ENCODE measurements around the gene CDH23. TPM values are rescaled to one million over a fixed set of nuclear protein-coding genes. Genes with fewer than 3 reads are reported as not detected.

The CDH23 gene
- total RNA-seq, 1 experiment from 2014 or later = 0.02 TPM

GRCh38 chr10:71380841-71381240 lies 15.9 kb upstream of the CDH23 start:
- no peak overlapping the region for H3K4me3 ChIP-seq
- no peak for DNase-seq
- H3K27ac ChIP-seq = no peak overlapping the region
- no peaks in the 10 kb centered on the region for H3K9me3 ChIP-seq (replicated peaks)
- H3K36me3 ChIP-seq = no peaks in the 10 kb centered on the region
- no peaks in the 10 kb centered on the region for H3K4me1 ChIP-seq
- H3K27me3 ChIP-seq = no peaks in the 10 kb centered on the region; the same call in 1 of the 2 replicates

- Histone ChIP-seq H3K27ac (no peak overlapping the region), H3K27me3 (no peaks in the 10 kb centered on the region; the same call in 1 of the 2 replicates), H3K4me1 (no peaks in the 10 kb centered on the region), H3K4me3 (no peak overlapping the region), H3K36me3 (no peaks in the 10 kb centered on the region), H3K9me3 (replicated peaks) (no peaks in the 10 kb centered on the region)
- DNase-seq = no peak
Measured at GRCh38 chr10:71381611-71382010, 15.1 kb upstream of the CDH23 start.

DNA sequence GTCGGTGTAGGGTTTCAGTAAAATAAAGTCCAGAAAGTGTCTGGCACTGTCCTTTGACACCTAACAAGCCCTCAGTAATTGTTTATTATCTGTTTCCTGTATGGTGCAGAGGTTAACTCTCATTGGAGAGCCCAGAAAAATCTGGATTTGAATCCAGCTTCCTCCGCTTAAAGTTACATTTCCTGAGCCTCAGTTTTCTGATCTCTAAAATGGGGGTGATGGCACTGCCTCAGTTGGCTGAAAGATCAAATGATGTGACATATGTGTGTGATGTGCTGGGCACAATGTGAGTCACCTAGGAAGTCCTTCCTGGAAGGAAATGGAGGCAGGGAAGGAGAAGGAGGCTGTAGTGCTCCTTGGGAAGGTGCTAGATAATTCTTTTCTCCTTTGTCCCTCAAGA lies 14.7 kb upstream of the CDH23 start:
- H3K27me3 ChIP-seq = no peaks in the 10 kb centered on the region; the same call in 1 of the 2 replicates
- no peaks in the 10 kb centered on the region for H3K4me1 ChIP-seq
- no peak overlapping the region for H3K27ac ChIP-seq
- no peaks in the 10 kb centered on the region for H3K36me3 ChIP-seq
- no peak for DNase-seq
- H3K4me3 ChIP-seq = no peak overlapping the region
- H3K9me3 ChIP-seq (replicated peaks) = no peaks in the 10 kb centered on the region

DNA sequence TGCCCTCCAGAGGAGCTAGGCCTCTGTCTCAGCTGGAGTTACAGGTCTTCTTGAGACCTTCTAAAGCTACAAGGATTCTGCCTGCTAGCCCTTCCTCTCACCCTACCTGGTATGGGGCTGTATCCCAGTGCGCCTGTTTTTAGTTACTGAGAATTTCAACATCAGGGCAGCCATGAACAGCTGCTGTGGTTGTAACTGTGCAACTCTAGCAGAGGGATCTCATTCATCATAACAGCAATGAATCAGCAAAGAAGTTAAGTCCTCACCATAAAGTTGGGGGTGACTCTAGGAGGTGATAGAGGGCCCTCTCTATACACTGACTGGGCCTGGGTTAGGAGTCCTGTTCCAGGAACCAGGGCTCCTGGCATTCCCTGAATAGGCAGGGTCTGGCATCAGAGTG lies 14.0 kb upstream of the CDH23 start:
- Histone ChIP-seq H3K4me1 (no peaks in the 10 kb centered on the region), H3K27me3 (no peaks in the 10 kb centered on the region; the same call in 1 of the 2 replicates), H3K9me3 (replicated peaks) (no peaks in the 10 kb centered on the region), H3K4me3 (no peak overlapping the region), H3K27ac (no peak overlapping the region), H3K36me3 (no peaks in the 10 kb centered on the region)
- DNase-seq = peak in 1 of 2 experiments; percentile 5

GRCh38 chr10:71383972-71384687 lies 12.6 kb upstream of the CDH23 start:
- Histone ChIP-seq H3K9me3 (replicated peaks) (no peaks in the 10 kb centered on the region), H3K36me3 (no peaks in the 10 kb centered on the region), H3K4me1 (no peaks in the 10 kb centered on the region), H3K27ac (no peak overlapping the region), H3K27me3 (no peaks in the 10 kb centered on the region), H3K4me3 (no peak overlapping the region)
- peak; percentile 67 to 73 for DNase-seq

DNA sequence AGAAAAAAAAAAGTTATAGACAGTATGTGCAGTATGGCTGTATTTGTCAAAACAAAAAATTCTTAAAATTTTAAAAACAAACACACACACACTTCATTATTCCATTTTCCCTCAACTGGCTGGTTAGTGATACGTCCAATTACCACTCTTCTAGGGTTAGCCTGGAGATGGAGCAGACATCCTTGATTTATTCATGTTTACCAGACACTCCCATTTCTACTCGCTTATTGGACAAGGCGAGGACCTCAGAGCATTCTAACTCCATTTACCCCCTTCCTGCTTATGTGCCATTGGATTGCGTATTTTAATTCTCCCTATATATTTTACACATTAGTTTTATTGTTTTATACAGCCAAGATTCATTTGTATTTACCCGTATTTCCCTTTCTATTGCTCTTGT lies 8.5 kb upstream of the CDH23 start:
- DNase-seq = no peak
- no peaks in the 10 kb centered on the region for H3K27me3 ChIP-seq

DNA sequence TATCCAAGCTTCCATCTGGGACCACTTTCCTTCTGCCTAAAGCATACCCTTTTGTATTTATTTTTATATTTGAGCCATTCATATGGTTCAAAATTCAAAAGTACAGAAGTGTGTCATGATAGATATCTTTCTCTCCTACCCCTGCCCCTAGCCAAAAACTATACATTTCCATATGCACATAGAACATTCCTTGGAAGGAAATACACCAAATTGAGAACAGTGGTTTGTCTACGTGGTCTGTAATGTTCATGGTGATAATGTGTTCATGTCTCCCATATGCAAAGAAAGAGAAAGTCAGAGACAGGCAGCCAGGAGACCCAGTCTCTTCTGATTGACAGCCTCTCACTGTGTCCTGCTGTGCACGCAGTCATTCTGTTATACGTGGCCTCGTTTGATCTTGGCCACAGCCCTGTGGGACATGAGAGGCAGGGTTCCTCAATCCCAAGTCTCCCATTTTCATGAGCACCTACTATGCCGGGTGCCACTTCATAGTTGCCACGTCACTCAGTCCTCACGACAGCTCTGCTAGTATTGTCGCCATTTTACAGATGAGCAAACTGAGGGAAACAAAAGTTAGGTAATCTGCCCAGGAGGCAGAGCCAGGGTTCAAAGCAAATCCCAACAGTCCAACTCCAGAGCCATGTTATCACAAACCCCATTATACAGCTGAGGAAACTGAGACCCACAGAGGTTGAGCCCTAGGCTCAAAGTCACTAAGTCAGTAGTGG lies 8.0 kb upstream of the CDH23 start:
- no peaks in the 10 kb centered on the region for H3K27me3 ChIP-seq
- H3K36me3 ChIP-seq = no peaks in the 10 kb centered on the region
- no peak overlapping the region for H3K27ac ChIP-seq
- H3K4me3 ChIP-seq = no peak overlapping the region
- DNase-seq = no peak
- H3K9me3 ChIP-seq (replicated peaks) = no peaks in the 10 kb centered on the region
- H3K4me1 ChIP-seq = no peaks in the 10 kb centered on the region

More for the DNA sequence above, 8.5 kb upstream of the CDH23 start:
- Histone ChIP-seq H3K27ac (no peak overlapping the region), H3K36me3 (no peaks in the 10 kb centered on the region), H3K4me1 (no peaks in the 10 kb centered on the region), H3K4me3 (no peak overlapping the region), H3K9me3 (replicated peaks) (no peaks in the 10 kb centered on the region)

DNA sequence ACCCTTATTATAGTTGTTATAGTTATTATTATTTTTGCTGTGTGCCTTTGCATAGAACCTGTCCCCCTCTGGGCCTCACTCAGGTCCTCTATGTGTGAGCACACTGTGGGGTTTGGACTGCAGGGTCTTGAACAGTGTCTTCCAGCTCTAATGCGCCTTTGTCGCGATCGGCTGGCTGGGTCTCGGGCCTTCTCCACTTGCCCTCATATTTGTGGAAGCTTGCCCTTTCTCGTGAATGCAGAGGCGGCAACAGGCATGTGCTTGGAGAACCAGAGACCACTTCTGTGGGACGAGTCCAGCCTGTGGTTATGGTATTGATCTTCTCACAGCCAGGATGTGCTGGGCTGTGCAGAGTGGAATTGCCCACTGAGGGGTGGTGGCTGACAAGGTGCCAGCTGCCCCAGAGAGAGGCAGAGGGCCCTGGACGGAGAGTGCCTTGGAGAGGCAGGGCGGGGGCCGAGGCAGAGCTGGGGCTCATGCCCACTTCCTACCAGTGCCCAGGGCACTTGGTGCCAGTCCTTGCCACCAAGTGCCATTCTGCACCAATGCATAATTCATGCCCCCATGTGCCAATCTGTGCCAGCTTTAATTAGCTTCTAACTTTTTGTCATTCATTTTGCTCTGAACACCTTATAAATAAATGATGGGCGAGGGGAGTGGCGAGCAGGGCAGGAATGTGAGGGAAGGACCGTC lies 6.8 kb upstream of the CDH23 start:
- no peaks in the 10 kb centered on the region for H3K36me3 ChIP-seq
- H3K27me3 ChIP-seq = no peaks in the 10 kb centered on the region
- H3K4me1 ChIP-seq = no peaks in the 10 kb centered on the region
- no peak overlapping the region for H3K4me3 ChIP-seq
- H3K9me3 ChIP-seq (replicated peaks) = no peaks in the 10 kb centered on the region
- no peak overlapping the region for H3K27ac ChIP-seq
- DNase-seq = no peak

GRCh38 chr10:71390461-71390835 lies 6.3 kb upstream of the CDH23 start:
- no peaks in the 10 kb centered on the region for H3K4me1 ChIP-seq
- H3K27me3 ChIP-seq = no peaks in the 10 kb centered on the region
- DNase-seq = no peak

GRCh38 chr10:71390921-71391690 lies 5.6 kb upstream of the CDH23 start:
- Histone ChIP-seq H3K27ac (no peak overlapping the region), H3K36me3 (no peaks in the 10 kb centered on the region), H3K27me3 (0 out of 2 replicates have a peak, but pooled peaks cover 3% of the 10 kb centered on the region), H3K4me3 (no peak overlapping the region), H3K4me1 (no peaks in the 10 kb centered on the region), H3K9me3 (replicated peaks) (no peaks in the 10 kb centered on the region)
- DNase-seq = no peak

More at GRCh38 chr10:71390461-71390835, 6.3 kb upstream of the CDH23 start:
- Histone ChIP-seq H3K36me3 (no peaks in the 10 kb centered on the region), H3K27ac (no peak overlapping the region), H3K4me3 (no peak overlapping the region), H3K9me3 (replicated peaks) (no peaks in the 10 kb centered on the region)

GRCh38 chr10:71391701-71392100 lies 5.0 kb upstream of the CDH23 start:
- Histone ChIP-seq H3K4me3 (no peak overlapping the region), H3K36me3 (no peaks in the 10 kb centered on the region), H3K27me3 (0 out of 2 replicates have a peak, but pooled peaks cover 3% of the 10 kb centered on the region), H3K4me1 (no peaks in the 10 kb centered on the region), H3K9me3 (replicated peaks) (no peaks in the 10 kb centered on the region), H3K27ac (no peak overlapping the region)
- DNase-seq = no peak

GRCh38 chr10:71392292-71392691 lies 4.4 kb upstream of the CDH23 start:
- H3K4me3 ChIP-seq = no peak overlapping the region
- no peak overlapping the region for H3K27ac ChIP-seq
- no peaks in the 10 kb centered on the region for H3K9me3 ChIP-seq (replicated peaks)
- H3K36me3 ChIP-seq = no peaks in the 10 kb centered on the region
- H3K4me1 ChIP-seq = no peaks in the 10 kb centered on the region
- no peak for DNase-seq
- 0 out of 2 replicates have a peak, but pooled peaks cover 3% of the 10 kb centered on the region for H3K27me3 ChIP-seq

DNA sequence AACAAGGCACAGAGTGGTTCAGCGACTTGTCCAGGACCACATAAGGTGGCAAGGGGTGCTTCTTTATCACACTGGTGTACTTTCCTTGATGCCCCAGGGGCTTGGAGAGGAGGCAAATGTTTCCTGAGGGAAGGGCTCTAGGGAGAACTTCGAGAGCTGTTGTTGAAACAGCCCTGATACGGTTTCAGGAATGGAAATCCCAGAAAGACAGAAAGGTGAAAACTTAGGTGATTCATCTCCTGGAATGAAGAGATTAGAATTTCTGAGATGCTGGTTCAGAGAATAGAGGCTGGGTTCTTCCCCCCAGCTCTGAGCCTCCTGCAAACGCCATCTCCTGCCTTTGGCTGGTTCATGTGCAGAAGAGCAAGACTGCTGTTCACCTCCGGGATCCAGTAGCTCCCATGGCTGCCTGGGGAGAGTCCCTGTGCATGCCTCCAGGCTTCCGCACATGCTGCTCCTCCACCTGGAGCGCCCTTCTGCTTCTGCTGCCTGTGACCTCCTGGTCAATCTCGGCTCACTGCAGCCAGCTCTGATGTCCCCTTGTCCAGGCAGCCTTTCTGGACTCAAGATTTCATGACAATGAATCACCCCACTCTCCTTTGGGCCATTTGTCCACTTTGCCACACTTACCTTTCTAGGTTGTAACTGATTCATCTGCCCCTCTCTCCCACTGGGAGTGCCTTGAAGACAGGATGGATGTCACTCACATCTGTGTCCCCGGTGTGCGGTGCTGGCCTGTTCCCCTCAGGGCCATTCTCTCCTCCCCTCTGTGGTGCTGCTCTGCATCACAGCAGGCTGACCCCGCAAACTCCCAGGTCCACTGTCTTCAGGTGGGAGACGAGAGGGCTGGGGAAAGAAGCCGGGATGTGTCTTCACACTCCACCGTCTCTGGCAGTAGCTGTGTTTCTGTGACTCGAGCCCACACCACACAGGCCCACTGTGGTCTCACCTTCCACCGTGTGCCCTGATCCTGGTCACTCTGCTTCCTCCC lies 3.6 kb upstream of the CDH23 start:
- Histone ChIP-seq H3K27me3 (0 out of 2 replicates have a peak, but pooled peaks cover 3% of the 10 kb centered on the region), H3K36me3 (no peaks in the 10 kb centered on the region), H3K4me1 (no peaks in the 10 kb centered on the region), H3K27ac (no peak overlapping the region), H3K9me3 (replicated peaks) (no peaks in the 10 kb centered on the region), H3K4me3 (no peak overlapping the region)
- no peak for DNase-seq
